WTC11 (cell line): ENCODE measurements around the gene KANK3. TPM values are rescaled to one million over a fixed set of nuclear protein-coding genes. Genes with fewer than 3 reads are reported as not detected.
"Not testable (repeated sequence)": the region's sequence is repeated elsewhere in the genome, so short reads cannot be mapped to it uniquely, and the experiment has no call there.

Experiments used
- ATAC-seq: fragments of 200-7000 bp; cut with Tn5 transposase; 2 replicates; pipeline ENCODE4 v1.10.0; 2021; ENCODE audit warnings: mild to moderate bottlenecking, moderate library complexity
- CTCF ChIA-PET: fragments of 300-600 bp; sonication (Branson Sonifier 250); formaldehyde crosslinking; loops from one replicate; lab custom pipeline; 2021; ENCODE audit warnings: antibody characterized with exemption; lab: Charles Lee
- POLR2A ChIA-PET: fragments of 350-600 bp; sonication (Branson Sonifier 250); formaldehyde crosslinking; loops from one replicate; lab custom pipeline; 2021; ENCODE audit warnings: antibody characterized with exemption; lab: Charles Lee
- DNase-seq: peaks from one replicate; pipeline ENCODE4 v3.0.0; 2021; ENCODE audit warnings: low spot score
- H3K27ac Mint-ChIP-seq: 2 replicates; pipeline ENCODE4 v1.8.0; 2021; ENCODE audit warnings: mixed read lengths
- H3K27me3 Mint-ChIP-seq: 2 replicates; pipeline ENCODE4 v1.8.0; 2021; ENCODE audit warnings: low read depth, mild to moderate bottlenecking, moderate library complexity, mixed read lengths
- H3K36me3 Mint-ChIP-seq: 2 replicates; pipeline ENCODE4 v1.8.0; 2021; ENCODE audit warnings: mixed read lengths
- H3K4me1 Mint-ChIP-seq: 2 replicates; pipeline ENCODE4 v1.8.0; 2022; ENCODE audit warnings: mixed read lengths
- H3K4me3 Mint-ChIP-seq: 2 replicates; pipeline ENCODE4 v1.8.0; 2021; ENCODE audit warnings: mild to moderate bottlenecking, moderate library complexity, mixed read lengths
- H3K9me3 Mint-ChIP-seq: 2 replicates; pipeline ENCODE4 v1.8.0; 2021; ENCODE audit warnings: mixed read lengths
- EMX1 ChIP-seq: fragments of 250-450 bp; sonication (Bioruptor Pico); IDR thresholded peaks from 2 replicates; pipeline ENCODE4 v1.8.0; 2021; ENCODE audit warnings: mild to moderate bottlenecking
- ESRRA ChIP-seq: sonication (generic); formaldehyde crosslinking; IDR thresholded peaks from 2 replicates; pipeline ENCODE4 v1.8.1; 2022; ENCODE audit warnings: mild to moderate bottlenecking, missing genetic modification reagents, borderline replicate concordance
- GABPB1 ChIP-seq: sonication (generic); formaldehyde crosslinking; IDR thresholded peaks from 2 replicates; pipeline ENCODE4 v1.8.1; 2023; ENCODE audit warnings: mild to moderate bottlenecking, missing genetic modification reagents
- JUN ChIP-seq: sonication (generic); formaldehyde crosslinking; IDR thresholded peaks from 2 replicates; pipeline ENCODE4 v1.8.0; 2023; ENCODE audit warnings: mild to moderate bottlenecking, missing genetic modification reagents
- MYBL2 ChIP-seq: sonication (generic); formaldehyde crosslinking; IDR thresholded peaks from 2 replicates; pipeline ENCODE4 v1.8.1; 2023; ENCODE audit warnings: mild to moderate bottlenecking, moderate library complexity, missing genetic modification reagents
- NR2C2 ChIP-seq: sonication (generic); formaldehyde crosslinking; IDR thresholded peaks from 2 replicates; pipeline ENCODE4 v1.8.0; 2022; ENCODE audit warnings: mild to moderate bottlenecking, missing genetic modification reagents
- NR3C1 ChIP-seq: sonication (generic); formaldehyde crosslinking; conservative IDR thresholded peaks from 2 replicates; pipeline ENCODE4 v1.8.1; 2023; ENCODE audit warnings: low read depth, mild to moderate bottlenecking, missing genetic modification reagents
- RELA ChIP-seq: sonication (generic); formaldehyde crosslinking; IDR thresholded peaks from 2 replicates; pipeline ENCODE4 v1.8.1; 2022; ENCODE audit warnings: missing genetic modification reagents, mild to moderate bottlenecking, borderline replicate concordance
- SOX15 ChIP-seq: fragments of 250-450 bp; sonication (Bioruptor Pico); IDR thresholded peaks from 2 replicates; pipeline ENCODE4 v1.9.0; 2021; ENCODE audit warnings: mild to moderate bottlenecking
- SP1 ChIP-seq: sonication (generic); formaldehyde crosslinking; conservative IDR thresholded peaks from 2 replicates; pipeline ENCODE4 v1.8.1; 2022; ENCODE audit warnings: missing genetic modification reagents
- TEAD1 ChIP-seq: sonication (generic); formaldehyde crosslinking; IDR thresholded peaks from 2 replicates; pipeline ENCODE4 v1.8.0; 2022; ENCODE audit warnings: mild to moderate bottlenecking, missing genetic modification reagents
- ZBTB21 ChIP-seq: sonication (generic); formaldehyde crosslinking; IDR thresholded peaks from 2 replicates; pipeline ENCODE4 v1.8.1; 2023; ENCODE audit warnings: mild to moderate bottlenecking, missing genetic modification reagents, borderline replicate concordance
- ZNF121 ChIP-seq: sonication (generic); formaldehyde crosslinking; IDR thresholded peaks from 2 replicates; pipeline ENCODE4 v1.8.0; 2023; ENCODE audit warnings: missing genetic modification reagents
- total RNA-seq: library from RNA; stranded (reverse); gene quantifications from 3 replicates; pipeline ENCODE4 v1.2.3, GENCODE V29; 2021
- TF ChIP-seq, protein P1 (sequence below): fragments of 250-450 bp; sonication (Bioruptor Pico); IDR thresholded peaks from 2 replicates; pipeline ENCODE4 v1.9.0; 2021; ENCODE audit warnings: mild to moderate bottlenecking, borderline replicate concordance
- TF ChIP-seq, protein P2 (sequence below): sonication (generic); formaldehyde crosslinking; IDR thresholded peaks from 2 replicates; pipeline ENCODE4 v1.8.1; 2022; ENCODE audit warnings: low read depth, missing genetic modification reagents, borderline replicate concordance
- TF ChIP-seq, protein P3 (sequence below): sonication (generic); formaldehyde crosslinking; IDR thresholded peaks from 2 replicates; pipeline ENCODE4 v1.8.0; 2023; ENCODE audit warnings: missing genetic modification reagents
- TF ChIP-seq, protein P4 (sequence below): sonication (generic); formaldehyde crosslinking; IDR thresholded peaks from 2 replicates; pipeline ENCODE4 v1.8.1; 2022; ENCODE audit warnings: mild to moderate bottlenecking, missing genetic modification reagents, moderate library complexity, borderline replicate concordance
- TF ChIP-seq, protein P5 (sequence below): sonication (generic); formaldehyde crosslinking; IDR thresholded peaks from 2 replicates; pipeline ENCODE4 v1.8.1; 2023; ENCODE audit warnings: mild to moderate bottlenecking, missing genetic modification reagents, moderate library complexity
- TF ChIP-seq, protein P6 (sequence below): sonication (generic); formaldehyde crosslinking; IDR thresholded peaks from 2 replicates; pipeline ENCODE4 v1.8.0; 2022; ENCODE audit warnings: missing genetic modification reagents

KANK3 gene
- total RNA-seq, 1 experiment from 2014 or later, result 8.0 TPM

DNA sequence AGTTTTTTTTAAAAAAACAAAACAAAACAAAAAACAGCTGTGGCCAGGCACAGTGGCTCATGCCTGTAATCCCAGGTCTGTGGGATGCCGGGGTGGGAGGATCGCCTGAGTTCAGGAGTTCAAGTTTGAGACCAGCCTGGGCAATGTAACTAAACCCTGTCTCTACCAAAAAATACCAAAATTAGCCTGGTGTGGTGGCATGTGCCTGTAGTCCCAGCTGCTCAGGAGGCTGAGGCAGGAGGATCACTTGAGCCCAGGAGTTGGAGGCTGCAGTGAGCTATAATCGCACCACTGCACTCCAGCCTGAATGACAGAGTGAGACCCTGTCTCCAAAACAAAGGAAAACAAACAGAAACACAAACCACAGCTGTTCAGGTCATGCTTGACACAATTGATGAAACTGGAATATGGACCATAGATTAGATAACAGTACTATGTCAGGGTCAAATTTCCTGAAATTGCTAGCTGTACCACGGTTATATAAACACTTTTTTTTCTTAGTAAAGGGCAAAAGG lies 14.0 kb upstream of the KANK3 start:
- ChIA-PET CTCF (interaction anchor here (0.6 kb wide), 1 partner anchor 191 kb away, joined by 3 read pairs; no protein-coding TSS in a partner anchor), POLR2A (no interaction called here)
- H3K9me3 Mint-ChIP-seq, result peaks cover 7% of the 10 kb centered on the region
- peak; percentile 55; the same call in 1 of the 2 replicates for TF ChIP-seq GABPB1
- no peak for TF ChIP-seq RELA (CRISPR knock-in tag)
- no peaks in the 10 kb centered on the region for H3K36me3 Mint-ChIP-seq
- H3K4me1 Mint-ChIP-seq, result peaks cover 6% of the 10 kb centered on the region
- no peak overlapping the region for H3K4me3 Mint-ChIP-seq
- no peak for DNase-seq
- H3K27ac Mint-ChIP-seq, result no peak overlapping the region
- no peak for ATAC-seq
- peaks cover 14% of the 10 kb centered on the region for H3K27me3 Mint-ChIP-seq

DNA sequence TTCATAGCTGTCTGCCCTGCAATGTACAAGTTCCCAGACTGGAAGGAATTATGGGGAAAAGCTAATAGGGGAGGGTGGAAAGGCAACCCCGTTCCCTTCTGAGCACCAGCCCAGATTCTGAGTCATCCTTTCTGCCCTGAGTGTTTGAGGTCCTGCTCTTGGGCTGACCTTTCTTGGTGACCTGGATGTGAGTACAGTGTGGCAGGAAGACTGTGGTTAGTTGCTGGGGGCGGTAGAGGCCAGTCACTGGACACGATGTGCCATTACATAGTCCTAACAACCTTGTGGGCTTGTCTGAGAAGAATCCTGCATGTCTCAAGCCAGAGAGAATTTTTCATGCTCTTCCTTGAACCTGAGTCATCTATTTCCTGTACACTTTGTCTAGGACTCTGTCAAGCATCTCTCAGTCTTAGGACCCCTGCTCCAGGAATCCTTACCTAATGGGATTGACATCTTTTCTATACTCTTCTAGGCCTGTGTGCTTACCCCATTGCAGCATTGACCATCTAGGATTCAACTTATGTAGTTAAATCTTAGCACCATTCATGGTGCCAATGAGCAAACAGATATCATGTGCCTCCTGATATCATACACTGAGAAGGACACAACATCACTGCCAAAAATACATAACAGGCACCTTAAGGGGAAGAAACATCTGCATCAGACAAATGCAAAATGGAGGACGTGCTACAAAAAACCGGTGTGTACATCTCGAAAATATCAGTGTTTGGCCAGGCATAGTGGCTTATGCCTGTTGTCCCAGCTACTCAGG lies 12.8 kb upstream of the KANK3 start:
- POLR2A ChIA-PET, result no interaction called here
- H3K4me3 Mint-ChIP-seq, result no peak overlapping the region

DNA sequence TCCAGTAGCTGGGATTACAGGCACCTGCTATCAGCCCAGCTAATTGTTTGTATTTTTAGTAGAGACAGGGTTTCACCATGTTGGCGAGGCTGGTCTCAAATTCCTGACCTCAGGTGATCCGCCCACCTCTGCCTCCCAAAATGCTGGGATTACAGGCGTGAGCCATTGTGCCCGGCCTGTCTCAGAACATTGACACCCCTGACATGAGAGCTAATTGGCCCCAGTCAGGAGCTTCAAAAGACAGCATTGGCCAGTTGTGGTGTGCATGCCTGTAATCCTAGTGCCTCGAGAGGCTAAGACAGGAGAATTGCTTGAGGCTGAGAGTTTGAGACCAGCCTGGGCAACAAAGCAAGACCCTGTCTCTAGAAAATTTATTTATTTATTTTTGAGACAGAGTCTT lies 9.8 kb upstream of the KANK3 start:
- Mint-ChIP-seq H3K27me3 (peaks cover 18% of the 10 kb centered on the region), H3K4me1 (peaks cover 14% of the 10 kb centered on the region), H3K4me3 (peak overlapping the region; percentile 43; the same call in 1 of the 2 replicates)
- H3K9me3 Mint-ChIP-seq, POLR2A ChIA-PET, H3K36me3 Mint-ChIP-seq, DNase-seq, H3K27ac Mint-ChIP-seq: not testable (repeated sequence)
- CTCF ChIA-PET, result interaction anchor here (0.6 to 4.1 kb wide), 27 partner anchors 10 to 227 kb away, joined by 3 to 47 read pairs (median 7); partner anchors contain the start of genes ANGPTL4, HNRNPM, KANK3 and MARCHF2
- ATAC-seq, result peak; percentile 35

More for the DNA sequence above, 12.8 kb upstream of the KANK3 start:
- TF ChIP-seq, protein P1, sequence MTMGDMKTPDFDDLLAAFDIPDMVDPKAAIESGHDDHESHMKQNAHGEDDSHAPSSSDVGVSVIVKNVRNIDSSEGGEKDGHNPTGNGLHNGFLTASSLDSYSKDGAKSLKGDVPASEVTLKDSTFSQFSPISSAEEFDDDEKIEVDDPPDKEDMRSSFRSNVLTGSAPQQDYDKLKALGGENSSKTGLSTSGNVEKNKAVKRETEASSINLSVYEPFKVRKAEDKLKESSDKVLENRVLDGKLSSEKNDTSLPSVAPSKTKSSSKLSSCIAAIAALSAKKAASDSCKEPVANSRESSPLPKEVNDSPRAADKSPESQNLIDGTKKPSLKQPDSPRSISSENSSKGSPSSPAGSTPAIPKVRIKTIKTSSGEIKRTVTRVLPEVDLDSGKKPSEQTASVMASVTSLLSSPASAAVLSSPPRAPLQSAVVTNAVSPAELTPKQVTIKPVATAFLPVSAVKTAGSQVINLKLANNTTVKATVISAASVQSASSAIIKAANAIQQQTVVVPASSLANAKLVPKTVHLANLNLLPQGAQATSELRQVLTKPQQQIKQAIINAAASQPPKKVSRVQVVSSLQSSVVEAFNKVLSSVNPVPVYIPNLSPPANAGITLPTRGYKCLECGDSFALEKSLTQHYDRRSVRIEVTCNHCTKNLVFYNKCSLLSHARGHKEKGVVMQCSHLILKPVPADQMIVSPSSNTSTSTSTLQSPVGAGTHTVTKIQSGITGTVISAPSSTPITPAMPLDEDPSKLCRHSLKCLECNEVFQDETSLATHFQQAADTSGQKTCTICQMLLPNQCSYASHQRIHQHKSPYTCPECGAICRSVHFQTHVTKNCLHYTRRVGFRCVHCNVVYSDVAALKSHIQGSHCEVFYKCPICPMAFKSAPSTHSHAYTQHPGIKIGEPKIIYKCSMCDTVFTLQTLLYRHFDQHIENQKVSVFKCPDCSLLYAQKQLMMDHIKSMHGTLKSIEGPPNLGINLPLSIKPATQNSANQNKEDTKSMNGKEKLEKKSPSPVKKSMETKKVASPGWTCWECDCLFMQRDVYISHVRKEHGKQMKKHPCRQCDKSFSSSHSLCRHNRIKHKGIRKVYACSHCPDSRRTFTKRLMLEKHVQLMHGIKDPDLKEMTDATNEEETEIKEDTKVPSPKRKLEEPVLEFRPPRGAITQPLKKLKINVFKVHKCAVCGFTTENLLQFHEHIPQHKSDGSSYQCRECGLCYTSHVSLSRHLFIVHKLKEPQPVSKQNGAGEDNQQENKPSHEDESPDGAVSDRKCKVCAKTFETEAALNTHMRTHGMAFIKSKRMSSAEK (CRISPR knock-in tag), result no peak
- TF ChIP-seq, protein P2, sequence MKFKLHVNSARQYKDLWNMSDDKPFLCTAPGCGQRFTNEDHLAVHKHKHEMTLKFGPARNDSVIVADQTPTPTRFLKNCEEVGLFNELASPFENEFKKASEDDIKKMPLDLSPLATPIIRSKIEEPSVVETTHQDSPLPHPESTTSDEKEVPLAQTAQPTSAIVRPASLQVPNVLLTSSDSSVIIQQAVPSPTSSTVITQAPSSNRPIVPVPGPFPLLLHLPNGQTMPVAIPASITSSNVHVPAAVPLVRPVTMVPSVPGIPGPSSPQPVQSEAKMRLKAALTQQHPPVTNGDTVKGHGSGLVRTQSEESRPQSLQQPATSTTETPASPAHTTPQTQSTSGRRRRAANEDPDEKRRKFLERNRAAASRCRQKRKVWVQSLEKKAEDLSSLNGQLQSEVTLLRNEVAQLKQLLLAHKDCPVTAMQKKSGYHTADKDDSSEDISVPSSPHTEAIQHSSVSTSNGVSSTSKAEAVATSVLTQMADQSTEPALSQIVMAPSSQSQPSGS (CRISPR knock-in tag), result no peak
- TF ChIP-seq, protein P3, sequence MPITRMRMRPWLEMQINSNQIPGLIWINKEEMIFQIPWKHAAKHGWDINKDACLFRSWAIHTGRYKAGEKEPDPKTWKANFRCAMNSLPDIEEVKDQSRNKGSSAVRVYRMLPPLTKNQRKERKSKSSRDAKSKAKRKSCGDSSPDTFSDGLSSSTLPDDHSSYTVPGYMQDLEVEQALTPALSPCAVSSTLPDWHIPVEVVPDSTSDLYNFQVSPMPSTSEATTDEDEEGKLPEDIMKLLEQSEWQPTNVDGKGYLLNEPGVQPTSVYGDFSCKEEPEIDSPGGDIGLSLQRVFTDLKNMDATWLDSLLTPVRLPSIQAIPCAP (CRISPR knock-in tag), result no peak
- no peak for TF ChIP-seq JUN (CRISPR knock-in tag)
- TF ChIP-seq SOX15 (CRISPR knock-in tag), result no peak
- TF ChIP-seq NR2C2 (CRISPR knock-in tag), result no peak
- no peak for TF ChIP-seq SP1 (CRISPR knock-in tag)
- TF ChIP-seq TEAD1 (CRISPR knock-in tag), result no peak
- no peak for TF ChIP-seq NR3C1 (CRISPR knock-in tag)
- TF ChIP-seq, protein P4, sequence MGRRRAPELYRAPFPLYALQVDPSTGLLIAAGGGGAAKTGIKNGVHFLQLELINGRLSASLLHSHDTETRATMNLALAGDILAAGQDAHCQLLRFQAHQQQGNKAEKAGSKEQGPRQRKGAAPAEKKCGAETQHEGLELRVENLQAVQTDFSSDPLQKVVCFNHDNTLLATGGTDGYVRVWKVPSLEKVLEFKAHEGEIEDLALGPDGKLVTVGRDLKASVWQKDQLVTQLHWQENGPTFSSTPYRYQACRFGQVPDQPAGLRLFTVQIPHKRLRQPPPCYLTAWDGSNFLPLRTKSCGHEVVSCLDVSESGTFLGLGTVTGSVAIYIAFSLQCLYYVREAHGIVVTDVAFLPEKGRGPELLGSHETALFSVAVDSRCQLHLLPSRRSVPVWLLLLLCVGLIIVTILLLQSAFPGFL, result no peak
- no peak for TF ChIP-seq ZNF121 (CRISPR knock-in tag)
- TF ChIP-seq EMX1 (CRISPR knock-in tag), result no peak
- TF ChIP-seq ESRRA (CRISPR knock-in tag), result no peak
- TF ChIP-seq ZBTB21 (CRISPR knock-in tag), result no peak
- TF ChIP-seq, protein P5, sequence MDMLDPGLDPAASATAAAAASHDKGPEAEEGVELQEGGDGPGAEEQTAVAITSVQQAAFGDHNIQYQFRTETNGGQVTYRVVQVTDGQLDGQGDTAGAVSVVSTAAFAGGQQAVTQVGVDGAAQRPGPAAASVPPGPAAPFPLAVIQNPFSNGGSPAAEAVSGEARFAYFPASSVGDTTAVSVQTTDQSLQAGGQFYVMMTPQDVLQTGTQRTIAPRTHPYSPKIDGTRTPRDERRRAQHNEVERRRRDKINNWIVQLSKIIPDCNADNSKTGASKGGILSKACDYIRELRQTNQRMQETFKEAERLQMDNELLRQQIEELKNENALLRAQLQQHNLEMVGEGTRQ, result no peak
- no peak for TF ChIP-seq MYBL2 (CRISPR knock-in tag)
- TF ChIP-seq, protein P6, sequence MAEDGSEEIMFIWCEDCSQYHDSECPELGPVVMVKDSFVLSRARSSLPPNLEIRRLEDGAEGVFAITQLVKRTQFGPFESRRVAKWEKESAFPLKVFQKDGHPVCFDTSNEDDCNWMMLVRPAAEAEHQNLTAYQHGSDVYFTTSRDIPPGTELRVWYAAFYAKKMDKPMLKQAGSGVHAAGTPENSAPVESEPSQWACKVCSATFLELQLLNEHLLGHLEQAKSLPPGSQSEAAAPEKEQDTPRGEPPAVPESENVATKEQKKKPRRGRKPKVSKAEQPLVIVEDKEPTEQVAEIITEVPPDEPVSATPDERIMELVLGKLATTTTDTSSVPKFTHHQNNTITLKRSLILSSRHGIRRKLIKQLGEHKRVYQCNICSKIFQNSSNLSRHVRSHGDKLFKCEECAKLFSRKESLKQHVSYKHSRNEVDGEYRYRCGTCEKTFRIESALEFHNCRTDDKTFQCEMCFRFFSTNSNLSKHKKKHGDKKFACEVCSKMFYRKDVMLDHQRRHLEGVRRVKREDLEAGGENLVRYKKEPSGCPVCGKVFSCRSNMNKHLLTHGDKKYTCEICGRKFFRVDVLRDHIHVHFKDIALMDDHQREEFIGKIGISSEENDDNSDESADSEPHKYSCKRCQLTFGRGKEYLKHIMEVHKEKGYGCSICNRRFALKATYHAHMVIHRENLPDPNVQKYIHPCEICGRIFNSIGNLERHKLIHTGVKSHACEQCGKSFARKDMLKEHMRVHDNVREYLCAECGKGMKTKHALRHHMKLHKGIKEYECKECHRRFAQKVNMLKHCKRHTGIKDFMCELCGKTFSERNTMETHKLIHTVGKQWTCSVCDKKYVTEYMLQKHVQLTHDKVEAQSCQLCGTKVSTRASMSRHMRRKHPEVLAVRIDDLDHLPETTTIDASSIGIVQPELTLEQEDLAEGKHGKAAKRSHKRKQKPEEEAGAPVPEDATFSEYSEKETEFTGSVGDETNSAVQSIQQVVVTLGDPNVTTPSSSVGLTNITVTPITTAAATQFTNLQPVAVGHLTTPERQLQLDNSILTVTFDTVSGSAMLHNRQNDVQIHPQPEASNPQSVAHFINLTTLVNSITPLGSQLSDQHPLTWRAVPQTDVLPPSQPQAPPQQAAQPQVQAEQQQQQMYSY (CRISPR knock-in tag), result no peak
- no peaks in the 10 kb centered on the region for H3K36me3 Mint-ChIP-seq
- H3K4me1 Mint-ChIP-seq, result peaks cover 14% of the 10 kb centered on the region
- DNase-seq (no peak), ATAC-seq (no peak)
- H3K9me3 Mint-ChIP-seq, result peaks cover 7% of the 10 kb centered on the region
- no peak overlapping the region for H3K27ac Mint-ChIP-seq
- H3K27me3 Mint-ChIP-seq, result peaks cover 16% of the 10 kb centered on the region
- CTCF ChIA-PET, result interaction anchor here (1.9 to 4.1 kb wide), 8 partner anchors 7 to 227 kb away, joined by 5 to 47 read pairs (median 32); partner anchors contain the start of genes ANGPTL4, MARCHF2 and RAB11B
